Thymus (tissue), 11 donors: ENCODE measurements around the gene TRAPPC1. TPM values are rescaled to one million over a fixed set of nuclear protein-coding genes. Genes with fewer than 3 reads are reported as not detected.
A peak's percentile ranks its signal among the peaks of the same experiment; 100 is the strongest.

Experiments
- DNase-seq, 9 donors: peaks; one replicate each; pipeline ENCODE4 v3.0.0-alpha.2; 2013; ENCODE audit warnings: low spot score in 9 of 9, low read depth in 6 of 9, missing footprints in 1 of 9
- H3K27ac ChIP-seq, 2 donors: one replicate each; pipeline ENCODE4 v1.5.1; 2013; ENCODE audit warnings: control low read depth in 1 of 2, low read depth in 1 of 2, low read length in 1 of 2, mild to moderate bottlenecking in 1 of 2, moderate library complexity in 1 of 2
- H3K27me3 ChIP-seq, 2 donors: one replicate each; pipeline ENCODE4 v1.5.1; 2013; ENCODE audit warnings: low read length in 1 of 2; ENCODE audit not compliant: control insufficient read depth in 2 of 2, insufficient read depth in 1 of 2
- H3K36me3 ChIP-seq, 2 donors: one replicate each; pipeline ENCODE4 v1.5.1; 2013; ENCODE audit warnings: low read length in 1 of 2, mild to moderate bottlenecking in 1 of 2, moderate library complexity in 1 of 2; ENCODE audit not compliant: control insufficient read depth in 2 of 2, insufficient read depth in 2 of 2
- H3K4me1 ChIP-seq, 2 donors: one replicate each; pipeline ENCODE4 v1.5.1; 2013; ENCODE audit warnings: low read length in 2 of 2; ENCODE audit not compliant: control insufficient read depth in 2 of 2, insufficient read depth in 2 of 2
- H3K4me3 ChIP-seq, 2 donors: one replicate each; pipeline ENCODE4 v1.5.1; 2013; ENCODE audit warnings: low read length in 2 of 2, control low read depth in 1 of 2, mild to moderate bottlenecking in 1 of 2
- H3K9me3 ChIP-seq, 2 donors: one replicate each; pipeline ENCODE4 v1.5.1; 2013; ENCODE audit warnings: low read length in 1 of 2, mild to moderate bottlenecking in 1 of 2; ENCODE audit not compliant: control insufficient read depth in 2 of 2, insufficient read depth in 1 of 2
- WGBS: extraction: QIAGEN DNeasy Blood & Tissue Kit; methylation state at CpG from one replicate; pipeline ENCODE4 v1.1.7; 2013; 5-methylcytosine and 5-hydroxymethylcytosine counted together
- polyA plus RNA-seq: library from polyadenylated mRNA; stranded (reverse); fragments of 200-250 nt; gene quantifications from one replicate; pipeline ENCODE4 v1.2.3, GENCODE V29; 2013
- total RNA-seq: library from RNA; stranded (reverse); fragments of 120-200 nt; gene quantifications from one replicate; pipeline ENCODE4 v1.2.4, GENCODE V29; 2013
- donor health status: healthy.

The TRAPPC1 gene
- total and polyA plus RNA-seq, 2 donors, result 29.0 to 137 TPM

GRCh38 chr17:7947651-7948050 lies 15.9 kb upstream of the TRAPPC1 start:
- Histone ChIP-seq H3K36me3 (peaks cover 59 to 66% of the 10 kb centered on the region in 2 donors), H3K9me3 (no peaks in the 10 kb centered on the region), H3K4me1 (no peaks in the 10 kb centered on the region), H3K27ac (no peak overlapping the region), H3K4me3 (no peak overlapping the region), H3K27me3 (no peaks in the 10 kb centered on the region)
- DNase-seq, result no peak
- WGBS, result 97% methylated on average over 5 of the region's 5 CpGs

DNA sequence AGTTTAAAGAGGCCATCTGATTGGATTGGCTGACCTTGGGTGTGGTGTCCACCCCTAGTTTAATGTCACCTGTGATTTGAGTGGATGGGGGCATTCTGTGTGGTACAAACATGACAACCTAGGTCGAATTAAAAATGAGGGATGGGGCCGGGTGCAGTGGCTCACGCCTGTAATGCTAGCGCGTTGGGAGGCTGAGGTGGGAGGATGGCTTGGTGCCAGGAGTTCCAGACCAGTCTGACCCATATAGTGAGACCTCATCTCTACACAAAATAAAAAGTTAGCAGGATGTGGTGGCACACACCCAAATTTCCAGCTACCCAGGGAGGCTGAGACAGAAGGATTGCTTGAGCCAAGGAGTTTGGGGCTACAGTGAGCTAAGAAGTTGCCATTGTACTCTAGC lies 14.7 kb upstream of the TRAPPC1 start:
- Histone ChIP-seq H3K36me3 (peaks cover 62 to 72% of the 10 kb centered on the region in 2 donors), H3K4me1 (no peaks in the 10 kb centered on the region), H3K27me3 (no peaks in the 10 kb centered on the region), H3K27ac (no peak overlapping the region), H3K9me3 (no peaks in the 10 kb centered on the region), H3K4me3 (no peak overlapping the region)
- WGBS, result 86% methylated on average over 5 of the region's 5 CpGs
- DNase-seq, result no peak

DNA sequence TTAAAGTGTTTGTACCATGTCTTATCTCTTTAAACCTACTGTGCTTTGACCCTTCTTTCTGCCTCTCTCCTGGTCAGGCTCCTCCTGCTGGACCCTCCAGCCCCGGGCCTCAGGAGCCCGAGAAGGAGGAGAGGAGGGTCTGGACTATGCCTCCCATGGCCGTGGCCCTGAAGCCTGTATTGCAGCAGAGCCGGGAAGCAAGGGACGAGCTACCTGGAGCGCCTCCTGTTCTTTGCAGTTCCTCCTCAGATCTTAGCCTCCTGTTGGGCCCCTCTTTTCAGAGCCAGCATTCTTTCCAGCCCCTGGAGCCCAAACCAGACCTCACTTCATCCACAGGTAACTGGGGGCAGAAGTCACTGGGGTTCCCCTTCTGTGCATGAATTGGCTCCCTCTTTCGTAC lies 13.9 kb upstream of the TRAPPC1 start:
- no peaks in the 10 kb centered on the region for H3K27me3 ChIP-seq
- no peak overlapping the region for H3K27ac ChIP-seq
- no peaks in the 10 kb centered on the region for H3K9me3 ChIP-seq
- H3K4me3 ChIP-seq, result no peak overlapping the region
- no peak for DNase-seq
- peaks cover 70 to 79% of the 10 kb centered on the region in 2 donors for H3K36me3 ChIP-seq
- H3K4me1 ChIP-seq, result no peaks in the 10 kb centered on the region
- WGBS, result 92% methylated on average over 7 of the region's 7 CpGs

DNA sequence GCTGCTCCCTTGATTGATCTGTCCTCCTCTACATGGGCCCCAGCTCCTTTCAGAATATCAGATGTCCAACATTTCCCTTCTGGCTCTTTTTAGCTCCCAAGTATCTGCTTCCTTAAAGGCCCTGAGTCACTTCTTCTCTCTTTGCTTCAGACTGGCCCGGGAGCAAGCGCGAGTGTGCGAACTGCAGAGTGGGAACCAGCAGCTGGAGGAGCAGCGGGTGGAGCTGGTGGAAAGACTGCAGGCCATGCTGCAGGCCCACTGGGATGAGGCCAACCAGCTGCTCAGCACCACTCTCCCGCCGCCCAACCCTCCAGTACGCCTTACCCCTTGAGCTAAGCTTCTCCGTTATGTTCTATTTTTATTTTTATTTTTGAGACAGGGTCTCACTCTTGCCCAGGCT lies 12.6 kb upstream of the TRAPPC1 start:
- Histone ChIP-seq H3K4me1 (no peaks in the 10 kb centered on the region), H3K4me3 (no peak overlapping the region), H3K36me3 (peaks cover 80 to 86% of the 10 kb centered on the region in 2 donors), H3K9me3 (no peaks in the 10 kb centered on the region), H3K27me3 (no peaks in the 10 kb centered on the region), H3K27ac (no peak overlapping the region)
- DNase-seq, result no peak
- 98% methylated on average over 9 of the region's 9 CpGs for WGBS

- H3K36me3 ChIP-seq, result peaks cover 78 to 79% of the 10 kb centered on the region in 2 donors
- WGBS, result 94% methylated on average over 13 of the region's 13 CpGs
These were observed 11.5 kb upstream of the TRAPPC1 start for GRCh38 chr17:7943291-7943690.

GRCh38 chr17:7940743-7941142 lies 9.0 kb upstream of the TRAPPC1 start:
- H3K4me1 ChIP-seq, result no peaks in the 10 kb centered on the region
- no peaks in the 10 kb centered on the region for H3K27me3 ChIP-seq
- WGBS, result over 99% methylated on average over 6 of the region's 6 CpGs
- no peak overlapping the region for H3K4me3 ChIP-seq
- DNase-seq, result no peak
- peaks cover 73 to 75% of the 10 kb centered on the region in 2 donors for H3K36me3 ChIP-seq
- H3K27ac ChIP-seq, result no peak overlapping the region
- no peaks in the 10 kb centered on the region for H3K9me3 ChIP-seq

More at GRCh38 chr17:7943291-7943690, 11.5 kb upstream of the TRAPPC1 start:
- Histone ChIP-seq H3K4me1 (no peaks in the 10 kb centered on the region), H3K4me3 (no peak overlapping the region), H3K27me3 (no peaks in the 10 kb centered on the region), H3K27ac (no peak overlapping the region), H3K9me3 (no peaks in the 10 kb centered on the region)
- no peak for DNase-seq

DNA sequence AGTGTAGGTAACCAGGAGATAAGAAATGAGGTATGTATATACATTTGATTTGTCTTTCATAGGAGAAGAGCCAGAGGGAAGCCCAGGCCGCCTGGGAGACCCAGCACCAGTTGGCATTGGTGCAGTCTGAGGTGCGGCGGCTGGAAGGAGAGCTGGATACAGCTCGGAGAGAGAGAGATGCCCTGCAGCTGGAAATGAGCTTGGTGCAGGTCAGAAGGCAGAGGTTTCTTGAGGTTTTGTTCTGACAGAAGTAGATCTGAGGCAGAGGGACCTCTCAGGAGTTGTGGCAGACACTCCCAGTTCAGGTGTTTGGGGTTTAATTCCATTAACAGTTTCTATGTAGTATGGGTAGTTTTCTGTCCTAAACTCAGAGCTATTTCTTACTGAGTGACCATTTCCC lies 8.3 kb upstream of the TRAPPC1 start:
- 96% methylated on average over 4 of the region's 4 CpGs for WGBS
- no peaks in the 10 kb centered on the region for H3K4me1 ChIP-seq
- no peaks in the 10 kb centered on the region for H3K27me3 ChIP-seq
- no peak overlapping the region for H3K27ac ChIP-seq
- no peaks in the 10 kb centered on the region for H3K9me3 ChIP-seq
- no peak overlapping the region for H3K4me3 ChIP-seq
- peaks cover 68 to 72% of the 10 kb centered on the region in 2 donors for H3K36me3 ChIP-seq
- no peak for DNase-seq

DNA sequence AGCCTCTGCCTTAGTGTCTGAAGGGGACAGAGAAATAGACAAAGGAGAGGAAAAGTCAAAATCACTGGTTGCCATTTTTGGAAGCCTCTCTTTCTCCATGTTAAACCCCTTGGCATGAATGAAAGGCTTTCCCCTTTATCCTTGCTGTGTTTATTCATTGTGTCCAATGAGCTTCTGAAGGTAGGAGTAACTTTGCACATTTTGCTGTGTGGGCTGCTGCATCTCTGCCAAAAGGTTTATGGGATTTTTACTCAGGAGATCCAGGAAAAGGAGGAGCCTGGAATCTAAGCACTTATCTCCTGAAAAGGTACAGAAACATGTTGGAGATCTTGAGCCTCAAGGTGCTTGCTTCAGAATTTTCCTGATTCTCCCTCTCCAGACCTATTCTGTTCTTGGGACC lies 4.1 kb upstream of the TRAPPC1 start:
- H3K36me3 ChIP-seq, result peaks cover 37 to 44% of the 10 kb centered on the region in 2 donors
- DNase-seq, result no peak
- no peaks in the 10 kb centered on the region for H3K27me3 ChIP-seq
- H3K27ac ChIP-seq, result no peak overlapping the region
- no peaks in the 10 kb centered on the region for H3K9me3 ChIP-seq
- peaks cover 19 to 27% of the 10 kb centered on the region in 2 donors for H3K4me1 ChIP-seq
- no peak overlapping the region for H3K4me3 ChIP-seq

- Histone ChIP-seq H3K4me3 (peak overlapping the region; percentile 75 to 80), H3K4me1 (peaks cover 22 to 49% of the 10 kb centered on the region in 2 donors), H3K9me3 (no peaks in the 10 kb centered on the region), H3K27me3 (no peaks in the 10 kb centered on the region), H3K27ac (peak overlapping the region in 1 of 2 donors; percentile 66), H3K36me3 (peaks cover 22 to 24% of the 10 kb centered on the region in 2 donors)
- WGBS, result 19% methylated on average over 16 of the region's 16 CpGs
- peak in 1 of 9 donors; percentile 35 for DNase-seq
These were observed 1.2 kb upstream of the TRAPPC1 start for GRCh38 chr17:7932949-7933348.

- Histone ChIP-seq H3K4me3 (peak overlapping the region; percentile 75 to 80), H3K4me1 (peaks cover 22 to 49% of the 10 kb centered on the region in 2 donors), H3K9me3 (no peaks in the 10 kb centered on the region), H3K27ac (peak overlapping the region; percentile 66 to 88), H3K36me3 (peaks cover 23 to 25% of the 10 kb centered on the region in 2 donors), H3K27me3 (no peaks in the 10 kb centered on the region)
- 2% methylated on average over 17 of the region's 17 CpGs for WGBS
- DNase-seq, result no peak
These were observed 741 bp upstream of the TRAPPC1 start for GRCh38 chr17:7932483-7932891.
